Measurements from ENCODE around the gene ZBTB16.

Gene ZBTB16

DNA sequence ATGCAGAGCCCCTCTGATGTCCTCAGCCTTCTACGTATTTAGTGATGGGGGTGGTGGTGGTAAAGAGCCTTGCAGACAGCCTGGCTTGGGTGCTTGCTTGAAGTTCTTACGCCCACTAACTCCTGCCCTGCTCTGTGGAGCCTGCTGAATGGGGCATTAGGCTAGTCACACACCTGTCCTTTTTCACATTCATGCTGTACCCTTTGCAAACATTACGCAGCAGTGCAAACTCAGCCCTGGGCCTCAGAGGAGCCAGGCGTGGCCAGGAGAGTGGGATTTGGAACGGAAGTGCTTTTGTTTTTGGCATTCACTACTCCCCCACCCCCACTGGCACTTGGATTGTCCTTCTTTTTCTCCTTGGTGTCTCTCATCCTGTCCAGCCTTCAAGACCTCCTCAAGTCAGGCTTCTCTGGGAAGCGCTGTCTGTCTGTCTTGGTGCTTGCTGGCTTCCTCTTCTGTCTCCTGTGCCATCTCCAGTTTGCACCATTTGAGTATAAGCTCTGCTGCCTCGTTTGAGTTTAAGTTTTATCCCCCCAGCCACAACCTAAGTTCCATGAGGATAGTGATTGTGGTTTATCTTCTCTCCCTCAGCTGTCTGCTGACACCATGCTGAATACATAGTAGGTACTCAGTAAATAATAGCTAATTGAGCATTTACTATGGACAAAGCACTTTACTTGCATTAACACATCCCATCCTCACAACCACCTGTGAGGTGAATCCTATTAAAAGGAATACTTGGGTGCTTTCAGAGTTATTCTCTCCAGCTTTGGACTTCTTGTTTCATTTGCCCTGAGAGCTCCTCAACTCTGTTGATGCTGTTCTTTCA is 26.7 kb downstream of the ZBTB16 start:
- no peak for DNase-seq

- DNase-seq, result no peak
Observed at GRCh38 chr11:114087025-114087424, 27.5 kb downstream of the ZBTB16 start.

GRCh38 chr11:114088216-114088615 is 28.7 kb downstream of the ZBTB16 start:
- no peak for DNase-seq

DNA sequence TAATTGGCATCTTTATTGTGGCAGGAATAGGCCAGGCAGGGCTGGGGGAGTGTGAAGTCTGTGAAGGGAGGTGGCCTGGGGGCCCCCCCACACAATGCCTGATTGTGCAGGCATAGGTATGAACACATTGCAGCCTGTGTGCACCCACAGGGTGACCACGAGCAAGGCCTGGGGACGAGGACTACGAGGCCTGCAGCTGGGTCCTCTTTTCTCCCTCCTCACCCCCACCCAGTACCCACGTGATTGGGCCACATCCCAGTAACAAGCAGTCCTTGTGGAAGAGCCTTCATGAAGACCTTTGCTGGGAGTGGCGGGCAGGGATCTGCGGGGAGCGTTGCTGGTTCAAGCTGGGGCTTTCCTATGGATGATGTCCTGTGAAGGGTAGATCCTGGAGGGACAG is 29.3 kb downstream of the ZBTB16 start:
- DNase-seq, result no peak

DNA sequence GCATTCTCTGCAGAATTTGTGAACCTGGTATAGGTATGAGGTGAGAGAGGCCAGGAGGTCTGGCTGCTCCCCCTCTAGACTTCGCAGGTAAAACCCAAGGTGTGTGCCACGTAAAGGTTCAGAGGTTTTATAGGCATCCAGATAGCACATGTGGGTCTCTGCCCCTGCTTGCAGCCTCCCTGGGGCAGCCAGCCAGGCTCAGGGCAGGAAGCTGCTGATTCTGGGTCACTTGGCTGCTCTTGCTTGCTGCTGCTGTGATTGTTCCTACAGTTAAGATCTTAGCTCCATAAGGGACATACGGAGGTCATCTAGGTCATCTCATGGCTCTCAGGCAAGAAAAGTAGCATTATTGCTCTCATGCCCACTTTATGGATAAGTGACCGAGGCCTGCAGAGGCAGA is 30.2 kb downstream of the ZBTB16 start:
- DNase-seq, result no peak

- no peak for DNase-seq
Observed at GRCh38 chr11:114090225-114090910, 30.9 kb downstream of the ZBTB16 start.

- no peak for DNase-seq
Observed at GRCh38 chr11:114090976-114091375, 31.5 kb downstream of the ZBTB16 start.

DNA sequence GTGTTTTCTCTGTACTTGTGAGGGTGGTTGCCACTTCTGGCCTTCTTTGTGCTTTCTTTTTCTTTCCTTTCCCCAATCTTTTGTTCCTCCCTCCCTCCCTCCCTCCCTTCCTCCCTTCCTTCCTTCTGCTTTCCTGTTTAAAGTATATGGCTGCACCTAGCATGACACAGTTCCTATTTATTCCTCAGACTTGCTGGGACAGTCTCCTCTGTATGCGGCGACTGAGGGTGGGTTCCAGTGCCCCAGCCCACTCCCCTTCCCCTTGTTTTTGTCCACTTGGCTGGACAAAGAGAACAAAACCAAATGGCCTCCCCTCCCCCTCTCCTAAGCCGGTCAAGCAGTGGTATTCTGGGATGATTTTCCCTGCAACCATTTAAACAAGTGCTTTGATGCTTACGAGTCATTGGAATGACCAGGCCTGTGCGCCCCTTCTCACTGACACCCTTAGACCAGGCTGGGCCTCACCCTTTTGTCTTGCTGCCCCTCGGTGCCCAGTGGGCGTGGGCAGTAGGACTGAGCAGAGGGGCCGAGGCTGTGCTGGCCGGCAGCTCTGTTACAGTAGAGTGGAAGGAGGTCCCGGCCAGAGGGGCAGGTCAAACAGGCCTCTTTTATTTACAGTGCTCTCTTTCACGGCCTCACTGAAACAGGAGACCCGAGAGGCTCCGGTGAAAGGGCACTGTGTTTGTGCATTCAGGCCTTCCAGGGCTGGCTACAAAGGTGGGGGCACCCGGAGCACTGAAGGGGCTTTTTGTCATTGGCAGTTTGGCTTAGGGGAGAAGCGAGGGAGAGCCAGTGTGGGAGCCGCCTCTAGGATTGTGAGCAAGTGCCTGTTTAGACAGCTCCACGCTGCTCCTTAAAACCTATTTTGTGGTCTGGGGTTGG is 32.2 kb downstream of the ZBTB16 start:
- peak; percentile 85 for DNase-seq

DNA sequence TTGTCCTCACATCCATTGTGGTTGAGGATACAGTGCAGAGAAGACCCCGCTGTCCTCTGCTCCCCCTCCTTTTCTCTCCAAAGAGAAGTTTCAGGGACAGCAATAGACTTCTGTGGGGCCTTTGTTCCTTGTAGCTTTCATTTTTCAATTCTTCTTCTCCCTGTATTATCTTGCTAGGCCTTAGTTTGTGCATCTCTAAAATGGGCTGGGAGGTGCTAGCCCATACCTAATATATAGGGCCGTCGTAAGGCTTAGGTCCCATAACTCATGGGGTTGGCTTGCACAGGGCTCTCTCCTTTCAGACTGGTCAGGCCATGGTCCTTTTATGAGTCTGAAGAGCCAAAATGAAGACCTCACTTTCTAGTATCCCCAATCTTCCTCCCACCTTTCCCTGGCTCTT is 33.0 kb downstream of the ZBTB16 start:
- DNase-seq, result no peak

DNA sequence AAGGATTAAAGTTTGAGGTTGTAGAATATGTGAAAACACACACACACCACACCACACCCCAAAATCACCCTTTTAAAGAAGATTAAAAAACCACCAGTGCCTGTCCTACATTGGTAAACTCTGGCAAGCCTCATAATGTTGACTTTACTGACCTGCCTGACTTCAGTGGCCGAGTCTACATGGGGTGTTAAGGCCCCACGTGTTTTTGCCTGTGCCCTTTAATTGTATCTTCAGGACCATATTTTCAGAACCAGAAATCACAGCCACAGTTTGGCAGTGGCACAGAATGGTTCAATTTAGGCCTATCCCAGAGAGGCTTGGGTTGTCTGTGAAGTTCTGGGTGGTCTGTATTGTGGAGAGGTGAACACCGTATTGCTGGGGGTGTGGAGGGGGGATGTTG is 33.4 kb downstream of the ZBTB16 start:
- no peak for DNase-seq

- DNase-seq, result no peak
Observed at GRCh38 chr11:114094516-114094915, 35.0 kb downstream of the ZBTB16 start.

DNA sequence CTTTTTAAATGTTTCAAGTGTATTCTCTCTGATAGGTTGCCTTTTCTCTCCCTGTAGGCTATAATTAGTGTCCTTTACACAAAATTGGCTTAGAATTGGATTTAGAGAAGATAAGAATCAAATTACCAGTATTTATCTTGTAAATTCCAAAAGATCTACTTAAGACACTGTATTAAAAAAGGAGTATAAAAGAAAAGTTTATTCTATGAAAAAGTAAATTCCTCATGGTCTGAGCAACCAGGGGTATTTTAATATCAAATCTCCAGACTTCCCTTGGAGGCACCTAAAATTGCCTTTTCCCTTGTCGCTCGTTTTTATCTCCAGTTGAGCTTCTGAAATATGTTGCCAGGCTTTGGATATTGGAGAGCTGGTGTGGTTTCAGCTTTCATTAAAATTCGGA is 36.4 kb downstream of the ZBTB16 start:
- no peak for DNase-seq

GRCh38 chr11:114097832-114098231 is 38.3 kb downstream of the ZBTB16 start:
- no peak for DNase-seq

DNA sequence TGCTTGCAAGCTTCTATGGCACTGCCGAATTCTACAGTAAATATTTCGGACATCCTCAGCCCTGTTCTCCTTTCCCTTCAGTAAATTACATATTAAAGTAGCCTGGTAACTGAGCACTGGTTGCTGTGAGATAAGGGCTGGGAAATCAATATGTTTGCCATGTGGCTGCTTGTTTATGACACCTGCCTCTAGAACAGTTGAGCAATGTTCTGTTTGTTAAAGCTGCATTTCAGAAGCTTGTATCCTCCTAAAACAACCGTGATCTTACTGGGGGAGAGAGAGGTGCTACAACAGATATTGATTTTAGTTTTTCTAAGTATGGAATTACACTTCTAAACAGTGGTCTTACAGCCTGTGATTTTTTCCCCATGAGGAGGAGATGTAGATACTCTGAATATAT is 39.4 kb downstream of the ZBTB16 start:
- DNase-seq, result no peak

GRCh38 chr11:114099392-114100178 is 40.1 kb downstream of the ZBTB16 start:
- DNase-seq, result no peak

GRCh38 chr11:114102993-114103896 is 43.7 kb downstream of the ZBTB16 start:
- no peak for DNase-seq

GRCh38 chr11:114105611-114106010 is 46.1 kb downstream of the ZBTB16 start:
- DNase-seq, result no peak

DNA sequence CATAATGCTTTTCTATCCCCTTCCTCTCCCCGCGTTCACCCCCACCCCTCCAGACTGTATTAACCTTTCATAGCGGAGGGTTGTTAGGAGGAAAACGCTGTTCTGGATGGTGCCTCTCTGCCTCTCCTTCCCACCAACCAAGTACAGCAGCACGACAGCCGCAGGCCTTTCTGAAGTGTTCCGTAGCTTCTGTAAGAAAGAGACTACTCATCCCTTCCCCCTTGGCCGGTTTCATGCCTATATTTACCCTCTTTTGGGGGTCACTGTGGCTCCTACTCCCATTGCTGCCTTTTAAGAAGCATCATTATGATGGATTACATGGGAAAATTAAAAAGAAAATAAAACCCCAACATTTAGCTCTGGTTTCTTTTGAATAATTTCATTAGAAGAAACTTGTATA is 46.5 kb downstream of the ZBTB16 start:
- DNase-seq, result no peak

- DNase-seq, result no peak
Observed at GRCh38 chr11:114106986-114107385, 47.5 kb downstream of the ZBTB16 start.

- DNase-seq, result no peak
Observed at GRCh38 chr11:114108501-114109205, 49.1 kb downstream of the ZBTB16 start.
